ENCODE data around the gene R3HDM4.

- TF ChIP-seq POLR2A (IDR thresholded peaks at IDR 0.05; ENCODE audit: low read depth, low read length) (no peak), POLR2AphosphoS5 (IDR thresholded peaks at IDR 0.05; ENCODE audit: low read depth, low read length) (no peak), SPI1 (IDR thresholded peaks at IDR 0.05; ENCODE audit: low read depth, low read length) (no peak), TAF1 (IDR thresholded peaks at IDR 0.05; ENCODE audit: low read depth, low read length) (no peak), PAX5 (IDR thresholded peaks at IDR 0.05; ENCODE audit: insufficient read depth, low read length, severe bottlenecking) (no peak)
Observed at GRCh38 chr19:899336-900042, 13.5 kb downstream of the R3HDM4 start.
